Naive thymus-derived CD4-positive, alpha-beta T cell (primary cell): ENCODE data around the gene OR9Q1. TPM values are rescaled to one million over a fixed set of nuclear protein-coding genes. Genes with fewer than 3 reads are reported as not detected.

Experiments
- ATAC-seq: fragments of 150-1000 bp; cut with Tn5 transposase; 2 replicates; pipeline ENCODE4 v1.10.0; 2021; ENCODE audit warnings: mild to moderate bottlenecking, moderate library complexity
- CTCF ChIA-PET: fragments of 350-600 bp; sonication (Branson Sonifier 250); formaldehyde crosslinking; loops from one replicate; lab custom pipeline; 2021; ENCODE audit warnings: antibody characterized with exemption; lab: Charles Lee
- POLR2A ChIA-PET: fragments of 350-600 bp; sonication (Branson Sonifier 250); formaldehyde crosslinking; loops from one replicate; lab custom pipeline; 2021; ENCODE audit warnings: antibody characterized with exemption, inconsistent platforms; lab: Charles Lee
- DNase-seq, 9 donors: peaks; one replicate each; pipeline versions ENCODE4 v3.0.0 to v3.0.0-alpha.2; 2020 to 2022; ENCODE audit warnings: mixed read lengths in 1 of 9
- H3K27ac ChIP-seq: one replicate; pipeline ENCODE4 v1.7.0; 2013; ENCODE audit warnings: mild to moderate bottlenecking, low read depth, low read length, moderate library complexity
- H3K27me3 ChIP-seq, 2 donors: one replicate each; pipeline ENCODE4 v1.7.0; 2013; ENCODE audit warnings: low read length in 2 of 2, mild to moderate bottlenecking in 2 of 2, moderate library complexity in 2 of 2; ENCODE audit not compliant: control insufficient read depth in 2 of 2, insufficient read depth in 2 of 2
- H3K36me3 ChIP-seq, 3 experiments: 1 replicate in 2 of 3; 2 replicates in 1 of 3; pipeline ENCODE4 v1.7.0; 2013; ENCODE audit warnings: low read length in 3 of 3, mild to moderate bottlenecking in 3 of 3, moderate library complexity in 1 of 3; ENCODE audit not compliant: insufficient read depth in 3 of 3, control insufficient read depth in 2 of 3
- H3K4me1 ChIP-seq, 2 donors: one replicate each; pipeline ENCODE4 v1.7.0; 2013; ENCODE audit warnings: low read length in 2 of 2, mild to moderate bottlenecking in 2 of 2, moderate library complexity in 1 of 2; ENCODE audit not compliant: control insufficient read depth in 2 of 2, insufficient read depth in 2 of 2
- H3K4me3 ChIP-seq: 2 replicates; pipeline ENCODE4 v1.7.0; 2013; ENCODE audit warnings: mild to moderate bottlenecking, low read length
- H3K9me3 ChIP-seq, 3 experiments: 1 replicate in 2 of 3; 2 replicates in 1 of 3; pipeline ENCODE4 v1.7.0; 2013; ENCODE audit warnings: low read length in 3 of 3; ENCODE audit not compliant: control insufficient read depth in 2 of 3
- H3K27ac Mint-ChIP-seq, 9 donors: one replicate each; pipeline ENCODE4 v1.8.0; 2020 to 2022; ENCODE audit warnings: mixed read lengths in 9 of 9, mild to moderate bottlenecking in 8 of 9, moderate library complexity in 5 of 9, inconsistent platforms in 2 of 9
- H3K27me3 Mint-ChIP-seq, 5 donors: one replicate each; pipeline ENCODE4 v1.8.0; 2021 to 2022; ENCODE audit warnings: mixed read lengths in 5 of 5, mild to moderate bottlenecking in 1 of 5
- H3K36me3 Mint-ChIP-seq, 5 donors: one replicate each; pipeline ENCODE4 v1.8.0; 2020 to 2022; ENCODE audit warnings: mixed read lengths in 5 of 5, mild to moderate bottlenecking in 3 of 5, inconsistent platforms in 1 of 5
- H3K4me1 Mint-ChIP-seq, 7 donors: one replicate each; pipeline ENCODE4 v1.8.0; 2020 to 2022; ENCODE audit warnings: mixed read lengths in 7 of 7, mild to moderate bottlenecking in 3 of 7, inconsistent platforms in 1 of 7
- H3K4me3 Mint-ChIP-seq, 10 donors: one replicate each; pipeline ENCODE4 v1.8.0; 2020 to 2022; ENCODE audit warnings: mild to moderate bottlenecking in 10 of 10, mixed read lengths in 10 of 10, moderate library complexity in 6 of 10, inconsistent platforms in 2 of 10
- H3K9me3 Mint-ChIP-seq, 11 donors: one replicate each; pipeline ENCODE4 v1.8.0; 2020 to 2022; ENCODE audit warnings: mixed read lengths in 11 of 11, mild to moderate bottlenecking in 4 of 11, inconsistent platforms in 1 of 11, moderate library complexity in 1 of 11
- intact Hi-C, 2 donors: fragments of 100-400 bp; cut with micrococcal nuclease; formaldehyde crosslinking; loops; one replicate each; pipeline ENCODE4 v1.15.1; 2023
- polyA plus RNA-seq, 2 donors: library from polyadenylated mRNA; unstranded; fragments of 300-500 nt; fragmentation: Illumina TruSeq; gene quantifications; one replicate each; pipeline ENCODE4 v1.2.3, GENCODE V29; 2021
- total RNA-seq, 6 experiments: library from RNA in 5 of 6; stranded (reverse) in 5 of 6; gene quantifications; 1 replicate in 5 of 6; 2 replicates in 1 of 6; pipeline ENCODE4 v1.2.3 and lab custom pipeline; 2021 to 2026

Gene OR9Q1
- total and polyA plus RNA-seq, 7 experiments from 2014 or later: not detected

- POLR2A ChIA-PET: no interaction called here
These were observed 5.2 kb downstream of the OR9Q1 start for GRCh38 chr11:58028687-58029411.

GRCh38 chr11:58030653-58031052, 7.0 kb downstream of the OR9Q1 start, which contains the start of gene OR6Q1:
Gene OR6Q1 (plus strand): TSS chr11:58030953. CDS start chr11:58030953, 0 bp downstream.
- H3K4me1 Mint-ChIP-seq: no peaks in the 10 kb centered on the region
- POLR2A ChIA-PET: interaction anchor here (0.5 kb wide), 1 partner anchor 270 kb away, joined by 3 read pairs; no protein-coding TSS in a partner anchor
- no peak within 1 kb of the TSS for H3K4me3 Mint-ChIP-seq
- CTCF ChIA-PET: no interaction called here
- no peaks in the 10 kb centered on the region for H3K9me3 ChIP-seq
- H3K9me3 Mint-ChIP-seq: peaks cover 0 to 27% (median 3%) of the 10 kb centered on the region in 11 donors
- no peak within 1 kb of the TSS for H3K27ac ChIP-seq
- ATAC-seq: no peak
- intact Hi-C loops: no loop called here
- no peaks in the 10 kb centered on the region for H3K4me1 ChIP-seq
- no peaks in the 10 kb centered on the region for H3K36me3 ChIP-seq
- peaks cover 0 to 24% (median 17%) of the 10 kb centered on the region in 5 donors for H3K27me3 Mint-ChIP-seq
- H3K4me3 ChIP-seq: no peak within 1 kb of the TSS
- H3K36me3 Mint-ChIP-seq: no peaks in the 10 kb centered on the region
- no peaks in the 10 kb centered on the region for H3K27me3 ChIP-seq
- DNase-seq: no peak
- no peak within 1 kb of the TSS for H3K27ac Mint-ChIP-seq

More at GRCh38 chr11:58028687-58029411, 5.2 kb downstream of the OR9Q1 start:
- no peaks in the 10 kb centered on the region for H3K27me3 ChIP-seq
- CTCF ChIA-PET: no interaction called here
- Mint-ChIP-seq H3K4me3 (no peak overlapping the region), H3K27me3 (peaks cover 0 to 26% (median 17%) of the 10 kb centered on the region in 5 donors), H3K4me1 (no peaks in the 10 kb centered on the region), H3K9me3 (peaks cover 0 to 15% (median 1%) of the 10 kb centered on the region in 11 donors), H3K27ac (no peak overlapping the region), H3K36me3 (no peaks in the 10 kb centered on the region)
- H3K27ac ChIP-seq: no peak overlapping the region
- DNase-seq: no peak
- H3K36me3 ChIP-seq: no peaks in the 10 kb centered on the region
- no peaks in the 10 kb centered on the region for H3K4me1 ChIP-seq
- no peak overlapping the region for H3K4me3 ChIP-seq
- no peak for ATAC-seq
- no peaks in the 10 kb centered on the region for H3K9me3 ChIP-seq
- intact Hi-C loops: no loop called here

- Mint-ChIP-seq H3K9me3 (peaks cover 0 to 41% (median 10%) of the 10 kb centered on the region in 11 donors), H3K27ac (no peak overlapping the region), H3K4me3 (no peak overlapping the region), H3K4me1 (no peaks in the 10 kb centered on the region), H3K27me3 (peaks cover 0 to 19% (median 15%) of the 10 kb centered on the region in 5 donors), H3K36me3 (peaks cover 0 to 6% (median 0%) of the 10 kb centered on the region in 5 donors)
- ChIA-PET CTCF (no interaction called here), POLR2A (no interaction called here)
- intact Hi-C loops: no loop called here
- H3K36me3 ChIP-seq: no peaks in the 10 kb centered on the region
- H3K27ac ChIP-seq: no peak overlapping the region
- no peaks in the 10 kb centered on the region for H3K27me3 ChIP-seq
- no peak overlapping the region for H3K4me3 ChIP-seq
- DNase-seq (no peak), ATAC-seq (no peak)
- H3K9me3 ChIP-seq: no peaks in the 10 kb centered on the region
- no peaks in the 10 kb centered on the region for H3K4me1 ChIP-seq
These were observed 10.8 kb downstream of the OR9Q1 start for GRCh38 chr11:58034471-58034870.

GRCh38 chr11:58039589-58039988, 15.9 kb downstream of the OR9Q1 start:
- ChIA-PET POLR2A (no interaction called here), CTCF (interaction anchor here (0.6 kb wide), 1 partner anchor 103 kb away, joined by 4 read pairs; no protein-coding TSS in a partner anchor)
- Histone ChIP-seq H3K9me3 (no peaks in the 10 kb centered on the region), H3K4me1 (no peaks in the 10 kb centered on the region), H3K27ac (no peak overlapping the region), H3K27me3 (no peaks in the 10 kb centered on the region), H3K36me3 (no peaks in the 10 kb centered on the region), H3K4me3 (no peak overlapping the region)
- intact Hi-C loops: no loop called here
- ATAC-seq (no peak), DNase-seq (no peak)
- H3K4me1 Mint-ChIP-seq: no peaks in the 10 kb centered on the region
- peaks cover 0 to 6% (median 0%) of the 10 kb centered on the region in 5 donors for H3K36me3 Mint-ChIP-seq
- H3K27ac Mint-ChIP-seq: no peak overlapping the region
- no peak overlapping the region for H3K4me3 Mint-ChIP-seq
- H3K9me3 Mint-ChIP-seq: peaks cover 3 to 32% (median 6%) of the 10 kb centered on the region in 11 donors
- H3K27me3 Mint-ChIP-seq: peaks cover 0 to 14% (median 11%) of the 10 kb centered on the region in 5 donors

DNA sequence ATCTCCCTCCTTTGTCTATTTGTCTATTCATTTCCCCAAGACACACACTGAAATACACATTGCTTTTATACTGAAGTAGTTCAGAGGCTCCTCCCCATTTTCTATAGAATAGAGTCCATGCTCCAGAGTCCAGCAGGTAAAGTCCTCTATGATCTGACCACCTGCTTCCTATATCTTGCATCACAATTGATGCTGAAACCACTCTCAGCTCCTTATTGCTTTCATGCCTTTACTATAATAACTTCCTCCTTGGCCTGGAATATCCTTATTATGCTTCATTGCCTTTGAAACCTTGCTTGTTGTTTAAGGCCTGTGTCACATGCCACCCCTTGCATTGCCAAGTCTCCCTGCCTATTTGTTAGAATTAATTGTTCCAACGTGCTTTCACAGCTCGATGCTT, 19.7 kb downstream of the OR9Q1 start:
- no peaks in the 10 kb centered on the region for H3K4me1 Mint-ChIP-seq
- no peak overlapping the region for H3K27ac ChIP-seq
- peaks cover 0 to 14% (median 1%) of the 10 kb centered on the region in 11 donors for H3K9me3 Mint-ChIP-seq
- no peaks in the 10 kb centered on the region for H3K27me3 ChIP-seq
- no peak overlapping the region for H3K27ac Mint-ChIP-seq
- no peak overlapping the region for H3K4me3 Mint-ChIP-seq
- no peak overlapping the region for H3K4me3 ChIP-seq
- H3K9me3 ChIP-seq: no peaks in the 10 kb centered on the region
- H3K36me3 ChIP-seq: no peaks in the 10 kb centered on the region
- peaks cover 0 to 34% (median 22%) of the 10 kb centered on the region in 5 donors for H3K27me3 Mint-ChIP-seq
- ChIA-PET POLR2A (no interaction called here), CTCF (no interaction called here)
- H3K4me1 ChIP-seq: no peaks in the 10 kb centered on the region
- intact Hi-C loops: no loop called here
- ATAC-seq (no peak), DNase-seq (no peak)
- no peaks in the 10 kb centered on the region for H3K36me3 Mint-ChIP-seq

DNA sequence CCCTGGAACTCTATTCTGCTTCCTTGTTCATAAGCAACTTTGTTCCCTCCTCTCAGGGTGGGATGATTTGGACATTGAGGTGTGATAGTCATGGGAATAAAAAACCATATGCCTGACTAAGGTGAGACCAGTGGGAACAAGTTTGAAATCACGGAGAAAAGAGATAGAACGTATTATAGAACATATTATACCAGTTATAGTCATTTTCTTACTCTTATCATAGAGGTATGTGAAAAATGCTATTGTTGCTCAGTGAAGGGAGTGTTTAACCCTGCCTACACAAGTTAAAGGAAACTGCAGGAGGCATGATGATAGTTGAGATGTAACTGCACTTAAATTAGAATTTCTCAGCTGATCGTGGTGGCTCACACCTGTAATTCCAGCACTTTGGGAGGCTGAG, 22.6 kb downstream of the OR9Q1 start:
- no peak overlapping the region for H3K27ac Mint-ChIP-seq
- H3K4me1 ChIP-seq: no peaks in the 10 kb centered on the region
- no peak for ATAC-seq

More for the DNA sequence above, 22.6 kb downstream of the OR9Q1 start:
- H3K27me3 Mint-ChIP-seq: peaks cover 0 to 24% (median 20%) of the 10 kb centered on the region in 5 donors
- Histone ChIP-seq H3K36me3 (no peaks in the 10 kb centered on the region), H3K27ac (no peak overlapping the region), H3K9me3 (no peaks in the 10 kb centered on the region), H3K4me3 (no peak overlapping the region), H3K27me3 (no peaks in the 10 kb centered on the region)
- CTCF ChIA-PET: no interaction called here
- H3K9me3 Mint-ChIP-seq: peaks cover 0 to 12% (median 1%) of the 10 kb centered on the region in 11 donors
- intact Hi-C loops: no loop called here
- no peak overlapping the region for H3K4me3 Mint-ChIP-seq
- H3K4me1 Mint-ChIP-seq: no peaks in the 10 kb centered on the region
- POLR2A ChIA-PET: no interaction called here
- no peak for DNase-seq
- H3K36me3 Mint-ChIP-seq: no peaks in the 10 kb centered on the region
